HG03139 (cell line): ENCODE data around the gene PCYT1B.
"Not testable (repeated sequence)": the region's sequence is repeated elsewhere in the genome, so short reads cannot be mapped to it uniquely, and the experiment has no call there.

ENCODE experiments used
- ATAC-seq: cut with Tn5 transposase; IDR thresholded peaks from one replicate; pipeline ENCODE4 v1.9.1; 2021; ENCODE audit not compliant: unreplicated experiment

Gene PCYT1B

DNA sequence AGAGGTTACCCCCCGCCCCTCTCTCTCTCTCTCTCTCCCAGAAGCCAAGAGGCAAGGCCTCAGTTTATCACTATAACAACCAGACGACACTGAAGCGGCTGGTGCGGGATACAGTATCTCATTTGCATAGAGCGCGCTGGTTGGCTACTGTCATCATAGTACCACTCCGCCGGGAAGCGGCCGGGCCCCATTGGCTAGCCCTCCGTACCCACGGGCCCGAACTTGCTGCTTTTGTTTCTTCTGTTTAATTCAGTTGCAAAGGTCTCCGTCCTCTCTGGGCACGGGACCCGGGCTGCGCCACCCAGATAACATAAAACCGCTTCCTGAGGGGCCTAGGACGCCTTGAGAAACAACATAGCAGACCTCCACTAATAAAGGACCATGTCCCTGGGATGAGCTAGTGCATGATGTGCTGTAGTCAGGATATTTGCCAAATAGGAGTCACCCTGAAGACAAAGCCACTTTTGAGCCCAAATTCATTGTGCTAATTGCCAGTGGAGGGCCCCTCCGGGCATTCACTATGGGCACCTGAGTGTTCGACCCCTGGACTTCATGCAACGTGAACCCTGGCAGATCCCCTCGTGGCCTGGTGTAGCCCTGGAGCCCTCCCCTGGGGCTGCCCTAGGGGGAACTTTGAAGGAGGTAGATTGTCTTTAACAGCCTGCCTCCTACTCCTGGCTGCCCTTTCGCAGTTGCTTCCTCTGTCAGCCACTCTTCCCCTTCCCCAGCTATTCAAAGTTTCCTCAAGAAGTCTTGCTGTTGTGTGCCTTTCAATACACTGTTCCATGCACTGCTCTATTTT is at the start of gene PCYT1B:
Gene PCYT1B (minus strand): TSS at position 91 of the 802 bp plus-strand sequence. CDS start 242 bp downstream, outside the sequence.
- no peak for ATAC-seq

DNA sequence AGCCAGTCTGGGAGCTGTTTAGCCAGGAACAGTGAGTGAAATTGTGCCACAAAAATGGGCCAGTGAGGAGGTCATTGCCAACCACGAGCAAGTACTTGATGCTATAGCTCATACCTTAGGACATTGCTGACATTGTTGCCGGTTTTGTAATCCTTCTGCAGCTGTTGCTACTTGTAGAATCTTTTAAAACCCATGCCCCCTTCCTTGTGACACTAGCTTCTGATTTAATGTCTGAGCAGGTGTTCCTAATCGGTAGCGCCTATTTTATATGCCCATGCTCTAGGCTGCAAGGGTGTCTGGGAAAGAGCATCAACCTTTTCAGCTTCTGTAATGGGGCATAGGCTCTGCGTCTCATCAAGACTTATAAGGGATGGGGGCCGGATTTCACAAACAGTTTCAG is 49.1 kb upstream of the PCYT1B start:
- no peak for ATAC-seq

DNA sequence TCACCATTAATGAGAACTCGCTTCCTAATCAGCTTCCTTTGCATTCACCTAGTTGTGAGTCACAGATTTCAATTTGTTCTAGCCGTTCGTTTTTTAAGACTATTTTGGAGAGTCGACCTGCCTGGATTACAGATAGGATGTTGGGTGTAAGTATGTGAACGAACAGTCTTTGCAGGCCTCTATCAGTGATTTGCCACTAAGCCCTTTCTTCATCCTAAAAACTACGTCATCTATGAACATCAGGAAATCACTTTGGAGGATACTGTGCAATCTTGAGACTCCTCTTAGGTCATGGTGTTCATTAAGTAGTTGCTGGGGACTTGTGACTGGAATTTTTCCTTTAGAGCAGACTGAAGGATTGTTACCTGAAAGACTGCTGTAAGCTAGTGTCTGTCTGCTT is 47.7 kb upstream of the PCYT1B start:
- ATAC-seq = no peak

DNA sequence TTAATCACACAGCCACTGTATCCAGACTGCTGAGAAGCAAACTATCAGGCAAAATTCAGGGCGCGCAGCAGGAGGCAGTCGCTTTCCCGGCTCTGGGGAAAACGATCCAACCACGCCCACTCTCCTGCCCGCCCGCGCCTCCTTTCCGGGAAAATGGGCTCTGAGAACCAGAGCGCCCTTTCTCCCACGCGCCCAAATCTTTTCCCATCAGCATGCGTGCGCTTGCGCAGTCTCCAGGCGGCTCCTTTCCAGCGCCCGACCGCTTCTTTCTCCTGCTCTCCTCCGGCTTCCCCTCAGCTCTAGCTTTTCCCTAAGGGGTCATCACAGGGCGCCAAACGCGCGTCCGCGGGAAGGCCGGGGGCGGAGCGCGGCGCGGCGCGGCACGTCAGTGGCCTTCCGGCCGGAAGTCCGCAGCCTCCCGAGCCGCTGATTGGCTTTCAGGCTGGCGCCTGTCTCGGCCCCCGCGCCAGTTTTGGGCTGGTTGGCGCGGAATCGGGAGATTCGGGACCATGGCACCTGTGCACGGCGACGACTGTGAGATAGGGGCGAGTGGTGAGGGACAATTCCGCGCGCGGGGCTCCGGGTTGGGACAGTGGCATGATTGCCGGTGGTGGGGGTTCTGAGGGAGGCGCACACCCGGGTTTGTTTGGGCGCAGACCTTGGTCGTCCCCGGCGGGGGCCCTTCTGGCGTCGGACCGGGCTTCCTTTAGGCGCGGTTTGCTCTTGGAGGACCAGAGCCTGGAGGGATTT is 46.5 kb upstream of the PCYT1B start, which contains the start of gene POLA1:
Gene POLA1 (plus strand): TSS at position 466 of the 750 bp plus-strand sequence. CDS start 44 bp downstream, at position 510.
- ATAC-seq = peak; percentile 96

DNA sequence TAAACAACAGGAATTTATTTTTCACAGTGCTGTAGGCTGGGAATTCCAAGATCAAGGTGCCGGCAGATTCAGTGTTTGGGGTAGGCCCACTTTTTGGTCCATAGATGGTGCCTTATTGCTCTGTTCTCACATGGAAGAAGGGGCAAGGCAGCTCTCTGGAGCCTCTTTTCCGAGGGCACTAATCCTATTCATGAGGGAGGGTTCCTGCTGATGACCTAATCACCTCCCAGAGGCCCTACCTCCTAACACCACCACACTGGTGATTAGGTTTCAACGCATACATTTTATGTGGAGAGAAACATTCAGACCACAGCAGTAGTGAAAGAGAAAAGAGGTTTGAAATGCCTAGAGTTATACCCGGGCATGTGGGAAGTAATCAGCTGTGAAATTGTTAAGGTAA is 45.2 kb upstream of the PCYT1B start:
- no peak for ATAC-seq

DNA sequence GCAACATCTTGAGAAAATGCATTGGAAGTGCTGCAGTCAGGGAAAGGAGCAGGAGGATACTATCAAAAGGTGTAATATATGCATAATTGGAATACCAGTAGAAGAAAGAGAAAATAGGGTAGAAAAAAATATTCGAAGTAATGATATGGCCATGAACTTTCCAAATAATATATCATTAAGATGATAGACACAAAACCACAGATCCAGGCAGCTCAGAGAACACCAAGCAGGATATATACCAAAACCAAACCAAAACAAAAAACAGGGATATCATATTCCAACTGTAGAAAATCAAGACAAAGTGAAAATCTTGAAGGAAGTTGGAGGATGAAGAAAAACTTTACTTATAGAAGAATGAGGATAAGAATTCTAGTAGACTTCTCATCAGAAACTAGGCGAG is 36.9 kb upstream of the PCYT1B start:
- ATAC-seq = no peak

DNA sequence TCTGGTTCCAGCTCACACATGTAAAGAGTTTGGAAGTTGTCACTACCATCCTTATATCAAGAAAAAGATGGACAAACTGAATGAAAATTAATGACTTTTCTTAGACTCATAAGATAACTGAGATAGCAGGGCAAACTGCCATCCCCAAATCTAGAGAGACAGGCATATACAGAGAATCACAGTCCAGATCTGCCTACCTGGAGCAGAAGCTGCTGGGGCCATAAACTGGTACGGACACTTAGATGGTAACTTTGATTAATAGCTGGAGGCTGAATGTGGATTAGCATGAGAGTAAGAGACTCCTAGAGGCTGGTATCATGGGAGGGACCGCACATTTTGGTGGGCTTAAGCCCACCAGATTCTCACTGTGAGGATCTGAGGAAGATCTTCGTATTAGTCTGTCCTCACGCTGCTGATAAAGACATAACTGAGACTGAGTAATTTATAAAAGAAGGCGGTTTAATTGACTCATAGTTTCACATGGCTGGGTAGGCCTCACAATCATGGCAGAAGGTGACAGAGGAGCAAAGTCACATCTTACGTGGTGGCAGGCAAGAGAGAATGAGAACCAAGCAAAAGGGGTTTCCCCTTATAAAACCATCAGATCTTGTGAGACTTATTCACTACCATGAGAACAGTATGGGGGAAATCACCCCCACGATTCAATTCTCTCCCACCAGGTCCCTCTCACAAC is 35.7 kb upstream of the PCYT1B start:
- ATAC-seq = no peak

DNA sequence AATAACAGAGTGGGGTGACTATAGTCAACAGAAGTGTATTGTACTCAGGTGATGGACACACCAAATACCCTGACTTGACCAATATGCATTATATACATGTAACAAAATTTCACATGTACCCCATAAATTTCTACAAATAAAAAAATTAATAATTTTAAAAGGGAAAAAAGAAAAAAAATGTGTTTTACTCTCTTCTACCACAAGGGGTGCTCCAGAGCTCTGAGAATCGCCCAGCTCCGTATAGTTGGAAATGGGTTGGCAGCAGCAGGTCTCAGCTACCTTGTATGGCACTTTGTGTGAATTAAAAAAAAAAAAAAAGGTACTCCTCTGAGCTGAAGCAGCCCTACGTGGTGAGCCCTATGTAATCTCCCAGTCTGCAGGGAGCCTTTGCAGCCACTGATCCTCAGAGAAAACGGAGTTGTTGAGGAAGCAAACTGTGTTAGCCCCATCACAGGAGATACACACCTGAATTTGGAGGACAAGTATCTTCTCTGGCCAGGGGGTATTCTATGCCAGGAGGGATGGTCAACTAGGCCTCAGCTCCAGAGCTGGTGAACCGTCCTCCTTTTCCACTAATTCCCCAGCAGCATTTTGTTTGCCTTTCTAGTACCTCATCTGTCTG is 29.4 kb upstream of the PCYT1B start:
- ATAC-seq = no peak

DNA sequence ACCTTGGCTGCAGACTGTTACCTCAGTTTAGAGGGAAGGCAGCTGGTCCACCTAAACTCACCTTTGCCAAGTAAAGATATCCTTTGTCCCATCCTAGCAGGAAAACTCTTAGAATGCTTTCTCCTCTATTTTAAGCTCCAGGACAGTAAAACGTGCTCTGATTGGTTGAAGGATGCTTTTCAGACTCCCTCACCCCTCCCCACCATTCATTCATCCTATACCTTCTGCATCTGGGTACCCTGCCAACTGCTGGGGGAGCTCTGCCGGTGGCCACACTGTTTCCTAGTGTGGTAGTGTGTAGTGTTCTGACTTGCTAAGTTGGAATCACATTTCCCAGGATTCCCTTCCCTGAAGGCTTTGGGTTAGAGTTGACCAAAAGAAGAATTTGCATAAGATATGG is 26.3 kb upstream of the PCYT1B start:
- no peak for ATAC-seq

DNA sequence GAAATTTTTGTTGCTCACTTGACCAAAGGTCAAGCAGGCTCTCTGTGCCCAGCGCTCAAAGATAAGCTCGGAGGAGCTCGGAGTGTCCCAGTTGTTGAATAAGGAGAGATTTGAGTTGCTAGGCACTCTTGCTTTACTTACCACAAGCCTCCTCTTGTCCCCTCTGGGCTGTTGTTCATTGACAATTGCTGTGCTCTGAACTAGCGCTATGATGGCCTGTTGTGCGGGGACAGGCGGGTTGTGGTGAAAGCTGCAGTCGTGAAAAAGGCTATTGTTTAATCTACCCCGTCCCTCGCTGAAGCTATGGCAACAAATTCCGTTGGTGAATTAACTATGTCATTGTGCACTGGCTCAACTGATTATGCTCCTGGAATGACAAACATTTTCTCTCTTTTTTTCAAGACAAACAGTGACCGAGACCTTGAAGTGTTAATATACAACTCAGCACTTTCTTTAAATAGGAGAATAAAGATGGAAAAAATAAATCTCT is 25.6 kb upstream of the PCYT1B start:
- ATAC-seq = no peak

DNA sequence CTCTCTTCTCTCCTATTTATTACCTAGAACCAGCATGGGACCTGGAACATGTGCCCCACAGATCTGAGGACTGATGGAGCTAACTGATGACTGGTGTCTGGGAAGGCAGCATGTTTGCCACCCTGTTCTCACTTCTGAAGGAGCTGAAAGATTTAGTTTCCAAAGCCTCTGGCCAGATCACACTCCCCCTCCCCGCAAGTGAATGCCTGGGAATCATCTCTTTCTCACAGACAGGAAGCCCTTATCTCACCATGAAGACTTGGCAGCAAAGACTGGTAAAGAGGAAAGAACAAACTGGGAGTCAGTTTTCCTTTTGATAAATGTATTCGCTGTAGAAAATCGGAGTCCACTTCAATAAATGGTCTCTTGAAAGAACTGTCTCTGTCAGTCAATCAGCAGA is 21.0 kb upstream of the PCYT1B start:
- no peak for ATAC-seq

DNA sequence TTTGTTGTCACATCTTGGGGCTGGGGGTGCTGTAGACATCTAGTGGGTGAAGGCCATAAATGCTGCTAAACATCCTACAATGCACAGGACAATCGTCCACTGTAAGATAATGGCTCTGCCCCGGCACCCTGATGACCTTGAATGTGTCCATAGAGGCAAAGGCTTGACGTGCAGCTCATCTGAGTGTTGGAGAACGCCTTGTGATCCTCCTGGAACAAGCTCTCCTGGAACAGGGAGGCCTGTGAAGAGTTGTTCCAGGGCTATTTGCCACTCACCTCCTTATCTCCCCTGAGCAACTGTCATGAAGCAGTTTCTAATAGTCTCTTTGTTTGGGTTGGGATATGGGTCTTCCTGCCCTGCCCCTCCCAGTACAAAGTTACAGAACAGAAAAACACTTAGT is 15.2 kb upstream of the PCYT1B start:
- ATAC-seq = no peak

DNA sequence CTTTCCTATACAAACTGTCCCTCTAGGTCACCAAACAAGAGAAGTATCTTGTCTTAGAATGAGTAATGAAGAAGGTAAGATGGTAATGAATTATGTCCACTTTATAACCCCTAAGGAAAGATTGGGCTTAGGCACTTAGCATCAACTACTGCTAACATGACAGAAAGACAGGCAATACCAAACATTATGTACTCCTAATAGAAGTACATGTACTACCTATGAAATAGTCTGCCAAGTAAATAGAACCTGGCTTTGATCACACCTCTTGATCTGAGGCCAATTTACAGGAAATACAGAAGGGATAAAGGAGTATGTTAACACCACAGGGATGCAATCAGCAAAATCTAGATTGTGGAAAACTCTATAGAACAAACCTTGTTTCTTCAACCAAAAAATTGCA is 14.1 kb upstream of the PCYT1B start:
- no peak for ATAC-seq

DNA sequence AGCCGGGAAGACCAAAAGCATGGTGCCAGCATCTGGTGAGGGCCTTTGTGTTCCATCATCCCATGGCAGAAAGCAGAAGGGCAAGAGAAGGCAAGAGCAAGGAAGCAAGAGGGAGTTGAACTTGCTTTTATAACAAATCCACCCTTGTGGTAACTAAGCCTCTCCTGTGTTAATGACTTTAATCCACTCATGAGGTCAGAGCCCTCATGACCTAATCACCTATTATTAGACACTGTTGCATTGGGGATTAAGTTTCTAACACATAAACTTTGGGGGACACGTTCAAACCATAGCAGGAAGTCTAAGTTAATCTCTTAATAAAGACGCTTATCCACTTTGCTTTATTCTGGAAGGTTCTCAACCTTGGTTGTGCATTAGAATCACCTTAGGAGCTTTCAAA is 12.5 kb upstream of the PCYT1B start:
- no peak for ATAC-seq

DNA sequence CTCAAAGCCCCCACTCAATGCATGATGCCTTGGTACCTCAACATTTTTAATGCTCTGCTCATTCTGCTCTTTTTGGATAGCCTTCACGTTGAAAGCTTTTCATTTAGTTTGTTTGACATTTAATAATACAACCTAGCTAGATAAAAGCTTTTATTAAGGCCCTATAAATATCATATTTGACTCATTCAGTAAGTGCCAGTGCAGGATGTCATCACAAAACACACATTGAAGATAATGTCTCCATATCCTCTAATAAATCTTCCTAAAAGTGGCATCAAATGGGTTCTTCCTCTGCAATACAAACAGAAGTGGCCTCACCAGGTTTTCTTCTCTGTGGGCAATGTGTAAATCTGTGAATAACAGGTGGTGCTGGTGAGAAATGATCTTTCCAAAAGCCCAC is 12.0 kb upstream of the PCYT1B start:
- ATAC-seq = no peak

DNA sequence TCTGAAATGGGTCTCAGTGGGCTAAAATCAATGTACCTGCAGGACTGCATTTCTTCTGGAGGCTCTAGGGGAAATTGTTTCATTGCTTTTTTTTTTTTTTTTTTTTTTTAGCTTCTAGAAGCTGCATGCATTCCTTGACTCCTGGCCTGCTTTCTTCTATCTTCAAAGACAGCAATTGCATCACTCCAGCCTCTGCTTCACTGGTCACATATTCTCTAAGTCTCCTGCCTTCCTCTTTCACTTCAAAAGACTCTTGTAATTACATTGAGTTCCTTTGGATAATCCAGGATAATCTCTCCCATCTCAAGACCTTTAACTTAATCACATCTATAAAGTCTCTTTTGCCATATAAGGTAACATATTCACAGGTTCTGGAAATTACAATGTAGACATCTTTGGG is 11.3 kb upstream of the PCYT1B start:
- ATAC-seq = no peak

DNA sequence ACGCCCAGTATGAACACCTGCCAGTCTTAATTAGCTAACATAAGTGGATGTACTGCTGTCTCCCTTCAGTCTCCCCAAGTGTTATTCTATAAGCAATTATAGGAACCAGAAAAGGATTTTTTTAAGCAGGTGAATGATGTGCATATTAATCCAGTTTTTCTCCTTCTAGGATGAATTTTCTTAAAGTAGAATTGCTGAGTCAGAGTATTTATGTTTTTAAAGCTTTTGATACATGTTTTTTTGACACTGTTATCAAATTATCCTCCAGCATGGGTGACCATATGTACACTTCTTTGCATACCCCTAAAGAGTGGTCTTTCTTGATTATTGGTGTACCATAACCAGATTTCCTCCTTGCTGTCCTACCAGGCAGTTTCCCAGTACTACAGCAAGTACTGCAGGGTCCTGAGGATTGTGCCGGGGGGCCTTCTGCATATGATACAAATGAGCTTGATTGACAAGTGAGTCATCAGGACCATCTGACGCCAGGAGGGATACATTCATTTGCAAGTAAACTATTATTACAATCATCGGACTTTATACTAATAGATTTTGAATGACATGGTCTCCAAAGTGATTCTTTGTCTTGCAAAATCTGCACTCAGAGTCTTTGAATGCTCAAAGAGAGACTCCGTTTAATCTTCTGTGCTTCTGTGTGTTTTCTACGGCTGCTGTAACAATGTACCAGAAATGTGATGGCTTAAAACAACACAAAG is 10.7 kb upstream of the PCYT1B start:
- no peak for ATAC-seq

DNA sequence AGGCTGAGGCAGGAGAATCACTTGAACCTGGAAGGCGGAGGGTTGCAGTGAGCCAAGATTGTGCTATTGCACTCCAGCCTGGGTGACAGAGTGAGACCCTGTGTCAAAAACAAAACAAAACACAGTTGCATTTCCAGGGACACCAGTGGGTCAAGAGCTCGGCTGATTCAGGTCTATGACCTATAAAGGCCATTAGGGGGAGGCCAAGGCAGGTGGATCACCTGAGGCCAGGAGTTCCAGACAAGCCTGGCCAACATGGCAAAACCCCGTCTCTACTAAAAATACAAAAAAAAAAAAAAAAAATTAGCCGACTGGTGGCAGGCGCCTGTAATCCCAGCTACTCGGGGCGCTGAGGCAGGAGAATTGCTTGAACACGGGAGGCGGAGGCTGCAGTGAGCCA is 8.5 kb upstream of the PCYT1B start:
- not testable (repeated sequence) for ATAC-seq

DNA sequence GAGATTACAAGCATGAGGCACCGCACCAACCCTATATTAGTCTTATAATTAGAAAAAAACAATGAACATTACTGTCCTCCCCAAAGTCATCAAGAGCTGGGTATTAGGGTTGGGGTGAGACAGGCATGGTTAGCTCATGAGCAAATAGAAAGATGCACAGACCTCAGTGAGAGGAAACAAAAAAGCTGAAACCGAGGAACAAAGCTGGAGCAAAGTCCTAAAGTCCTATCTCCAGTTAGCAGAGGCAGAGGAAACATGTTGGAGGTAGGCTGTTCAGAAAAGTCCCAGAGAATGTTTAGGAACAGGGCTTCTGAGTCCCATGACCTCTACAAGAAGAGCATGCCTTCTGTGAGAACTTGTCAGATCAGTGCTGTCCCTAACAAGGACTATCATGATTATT is 4.6 kb upstream of the PCYT1B start:
- no peak for ATAC-seq

DNA sequence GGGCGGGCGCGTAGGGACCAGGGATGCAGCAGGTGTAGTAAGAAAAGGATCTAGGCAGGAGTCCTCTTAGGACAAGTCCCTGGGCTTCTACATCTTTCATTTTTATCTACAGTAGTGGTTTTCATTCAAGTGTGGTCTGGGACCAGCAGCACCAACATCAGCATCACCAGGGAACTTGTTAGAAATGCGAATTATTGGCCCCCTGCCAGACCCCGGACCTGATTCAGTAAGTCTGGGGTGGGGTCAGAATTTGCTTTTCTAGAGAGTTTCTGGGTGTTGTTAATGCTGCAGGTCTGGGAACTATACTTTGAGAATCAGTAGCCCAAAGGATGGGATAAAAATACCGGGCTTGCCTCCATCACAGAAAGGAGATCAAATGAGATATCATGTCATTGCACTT is 1.3 kb upstream of the PCYT1B start:
- ATAC-seq = no peak
